H1 (cell line): Measurements from ENCODE around the gene SVIL. TPM values are rescaled to one million over a fixed set of nuclear protein-coding genes. Genes with fewer than 3 reads are reported as not detected.

Experiments
- CTCF ChIA-PET: fragments of 300-600 bp; sonication (Branson Sonifier 250); formaldehyde crosslinking; loops from one replicate; lab custom pipeline; 2021; ENCODE audit not compliant: partially characterized antibody; lab: Charles Lee
- POLR2A ChIA-PET: fragments of 300-600 bp; sonication (Branson Sonifier 250); formaldehyde crosslinking; loops from one replicate; lab custom pipeline; 2021; ENCODE audit warnings: inconsistent platforms; ENCODE audit not compliant: partially characterized antibody; lab: Charles Lee
- DNase-seq, 2 experiments: peaks; one replicate each; pipeline versions ENCODE4 v3.0.0 to v3.0.0-alpha.2; 2010 to 2022; ENCODE audit warnings: low spot score in 2 of 2, low read depth in 1 of 2, mixed read lengths in 1 of 2
- FAIRE-seq: peaks from 2 replicates; lab custom pipeline; 2011; peaks lifted over from hg19 to GRCh38; lab: Jason Lieb, UNC
- H2AFZ ChIP-seq: 2 replicates; pipeline ENCODE4 v1.8.1; 2012; ENCODE audit warnings: low read length, inconsistent platforms
- H2AK5ac ChIP-seq: 2 replicates; pipeline ENCODE4 v1.6.1; 2013; ENCODE audit warnings: low read depth, low read length
- H2BK120ac ChIP-seq: replicated peaks from 2 replicates; pipeline ENCODE3; 2013; ENCODE audit warnings: low read depth, low read length, inconsistent platforms
- H2BK12ac ChIP-seq: 2 replicates; pipeline ENCODE4 v1.6.1; 2013; ENCODE audit warnings: low read depth, low read length
- H2BK15ac ChIP-seq: 2 replicates; pipeline ENCODE4 v1.6.1; 2013; ENCODE audit warnings: low read length
- H2BK20ac ChIP-seq: 2 replicates; pipeline ENCODE4 v1.6.1; 2013; ENCODE audit warnings: low read length
- H2BK5ac ChIP-seq: 2 replicates; pipeline ENCODE4 v1.6.1; 2013; ENCODE audit warnings: low read depth, low read length
- H3K14ac ChIP-seq: 2 replicates; pipeline ENCODE4 v1.6.1; 2013; ENCODE audit warnings: inconsistent platforms; ENCODE audit not compliant: insufficient read length
- H3K18ac ChIP-seq: 2 replicates; pipeline ENCODE4 v1.6.1; 2013; ENCODE audit warnings: low read length; ENCODE audit errors: extremely low read depth
- H3K23ac ChIP-seq: 2 replicates; pipeline ENCODE4 v1.6.1; 2013; ENCODE audit warnings: inconsistent platforms; ENCODE audit not compliant: insufficient read length
- H3K23me2 ChIP-seq: 2 replicates; pipeline ENCODE4 v1.6.1; 2013; ENCODE audit warnings: low read depth, low read length
- H3K27ac ChIP-seq: 2 replicates; pipeline ENCODE4 v1.6.1; 2011; ENCODE audit warnings: low read depth, low read length, inconsistent platforms
- H3K27me3 ChIP-seq, 4 experiments: replicated peaks in 1 of 4; 1 replicate in 1 of 4; 2 replicates in 3 of 4; pipeline versions ENCODE4 v1.6.1 to v1.8.1; 2011 to 2013; ENCODE audit warnings: low read length in 3 of 4, mild to moderate bottlenecking in 3 of 4, inconsistent platforms in 2 of 4, mixed read lengths in 2 of 4, moderate library complexity in 1 of 4; ENCODE audit not compliant: control insufficient read depth in 3 of 4, insufficient read depth in 3 of 4; ENCODE audit errors: extremely low read depth in 1 of 4
- H3K36me3 ChIP-seq, 4 experiments: 2 replicates each; pipeline versions ENCODE4 v1.6.1 to v1.8.1; 2011 to 2013; ENCODE audit warnings: mild to moderate bottlenecking in 4 of 4, low read length in 3 of 4, moderate library complexity in 2 of 4, control low read depth in 1 of 4, inconsistent platforms in 1 of 4; ENCODE audit not compliant: insufficient read depth in 4 of 4, control insufficient read depth in 2 of 4
- H3K4ac ChIP-seq: replicated peaks from 2 replicates; pipeline ENCODE3; 2013; ENCODE audit warnings: low read length, low read depth, mixed read lengths, inconsistent platforms; ENCODE audit not compliant: insufficient read length
- H3K4me1 ChIP-seq, 4 experiments: replicated peaks in 1 of 4; 1 replicate in 1 of 4; 2 replicates in 3 of 4; pipeline versions ENCODE4 v1.6.1 to v1.8.1; 2011 to 2013; ENCODE audit warnings: low read length in 3 of 4, inconsistent platforms in 2 of 4, mixed read lengths in 1 of 4; ENCODE audit not compliant: insufficient read depth in 4 of 4, control insufficient read depth in 3 of 4
- H3K4me2 ChIP-seq, 2 experiments: 2 replicates each; pipeline versions ENCODE4 v1.6.1 to v1.8.1; 2011 to 2013; ENCODE audit warnings: low read depth in 2 of 2, low read length in 2 of 2, control low read depth in 1 of 2, inconsistent platforms in 1 of 2, mild to moderate bottlenecking in 1 of 2; ENCODE audit not compliant: insufficient read depth in 1 of 2
- H3K4me3 ChIP-seq, 4 experiments: fragments of 200-600, 300-600 bp in 1 of 4; sonication (generic), shearing (Covaris generic), sonication (Bioruptor Twin) in 1 of 4; 2 replicates each; pipeline versions ENCODE4 v1.5.1 to v1.8.1; 2011 to 2016; ENCODE audit warnings: low read length in 4 of 4, low read depth in 3 of 4, control low read depth in 2 of 4, inconsistent platforms in 2 of 4, mild to moderate bottlenecking in 2 of 4, mixed read lengths in 1 of 4, moderate library complexity in 1 of 4; ENCODE audit not compliant: insufficient read depth in 2 of 4; ENCODE audit errors: extremely low read depth in 1 of 4
- H3K56ac ChIP-seq: replicated peaks from 2 replicates; pipeline ENCODE3; 2013; ENCODE audit warnings: low read depth, mild to moderate bottlenecking, mixed read lengths, low read length, inconsistent platforms; ENCODE audit not compliant: insufficient read length
- H3K79me1 ChIP-seq: 2 replicates; pipeline ENCODE4 v1.6.1; 2013; ENCODE audit warnings: low read depth, low read length, control low read depth
- H3K79me2 ChIP-seq, 2 experiments: 2 replicates each; pipeline versions ENCODE4 v1.6.1 to v1.8.1; 2012 to 2013; ENCODE audit warnings: low read length in 2 of 2, mild to moderate bottlenecking in 2 of 2, inconsistent platforms in 1 of 2; ENCODE audit not compliant: insufficient read depth in 2 of 2, control insufficient read depth in 1 of 2
- H3K9ac ChIP-seq, 4 experiments: replicated peaks in 1 of 4; 1 replicate in 1 of 4; 2 replicates in 3 of 4; pipeline versions ENCODE4 v1.6.1 to v1.8.1; 2011 to 2013; ENCODE audit warnings: low read depth in 3 of 4, low read length in 3 of 4, control low read depth in 2 of 4, mild to moderate bottlenecking in 2 of 4, moderate library complexity in 2 of 4, inconsistent platforms in 1 of 4; ENCODE audit errors: extremely low read depth in 1 of 4
- H3K9me3 ChIP-seq, 2 experiments: 2 replicates each; pipeline versions ENCODE4 v1.6.1 to v1.8.1; 2012 to 2013; ENCODE audit warnings: mild to moderate bottlenecking in 2 of 2, moderate library complexity in 2 of 2, control low read depth in 1 of 2, inconsistent platforms in 1 of 2, low read depth in 1 of 2, low read length in 1 of 2, mixed read lengths in 1 of 2; ENCODE audit not compliant: insufficient read depth in 2 of 2
- H4K20me1 ChIP-seq, 2 experiments: replicated peaks in 1 of 2; 2 replicates each; pipeline versions ENCODE3 to v1.8.1; 2011 to 2013; ENCODE audit warnings: inconsistent platforms in 2 of 2, low read length in 2 of 2, mild to moderate bottlenecking in 1 of 2; ENCODE audit not compliant: insufficient read depth in 2 of 2, control insufficient read depth in 1 of 2
- H4K5ac ChIP-seq: 2 replicates; pipeline ENCODE4 v1.6.1; 2013; ENCODE audit warnings: low read length, low read depth, mixed read lengths, inconsistent platforms; ENCODE audit not compliant: insufficient read length
- H4K8ac ChIP-seq: 2 replicates; pipeline ENCODE4 v1.8.0; 2013; ENCODE audit warnings: mild to moderate bottlenecking, moderate library complexity, low read length, inconsistent platforms; ENCODE audit not compliant: insufficient read depth; ENCODE audit errors: extremely low read depth
- H4K91ac ChIP-seq: replicated peaks from 2 replicates; pipeline ENCODE3; 2013; ENCODE audit warnings: low read length, mixed read lengths, inconsistent platforms; ENCODE audit not compliant: insufficient read length
- CBX8 ChIP-seq: fragments of 300-800, 300-1000 bp; sonication (generic); IDR thresholded peaks from 2 replicates; pipeline ENCODE4 v1.7.1; 2016; ENCODE audit warnings: low read depth, low read length, borderline replicate concordance
- JUN ChIP-seq: IDR thresholded peaks from 2 replicates; pipeline ENCODE4 v1.6.1; 2011; ENCODE audit warnings: low read depth, mild to moderate bottlenecking, improper control_type of control experiment, low read length
- KDM4A ChIP-seq: IDR thresholded peaks from one replicate; pipeline ENCODE4 v1.7.1; 2012; ENCODE audit warnings: low read depth, mild to moderate bottlenecking, moderate library complexity, low read length, inconsistent platforms; ENCODE audit not compliant: severe bottlenecking
- SAP30 ChIP-seq: fragments of 300-600 bp; sonication (generic); IDR thresholded peaks from 2 replicates; pipeline ENCODE4 v1.7.1; 2012; ENCODE audit warnings: low read length, moderate library complexity, mild to moderate bottlenecking, inconsistent platforms; ENCODE audit not compliant: insufficient read depth, insufficient replicate concordance
- WGBS, 2 experiments: shearing (Covaris generic) in 1 of 2; methylation state at CpG; one replicate each; pipeline versions ENCODE4 v1.1.6 to v1.1.7; 2013 to 2015; ENCODE audit warnings: low lambda C conversion rate in 2 of 2, mixed read lengths in 2 of 2, inconsistent platforms in 1 of 2, low coverage in 1 of 2, missing lambda C conversion rate in 1 of 2; ENCODE audit not compliant: insufficient replicate concordance in 2 of 2, insufficient coverage in 1 of 2, insufficient read length in 1 of 2; ENCODE audit errors: extremely low coverage in 1 of 2, missing lambda C conversion rate in 1 of 2; 5-methylcytosine and 5-hydroxymethylcytosine counted together
- polyA plus RNA-seq, 7 experiments: library from polyadenylated mRNA; depleted of rRNA in 3 of 7; stranded (reverse) in 5 of 7; unstranded in 2 of 7; fragments of >200 nt in 5 of 7; fragments of 200-250 nt in 2 of 7; gene quantifications; 1 replicate in 5 of 7; 2 replicates in 1 of 7; 4 replicates in 1 of 7; pipeline versions ENCODE4 v1.2.1 to v1.2.3, GENCODE V29; 2011 to 2013; ENCODE audit warnings: missing spikeins in 2 of 7, mixed read lengths in 2 of 7
- total RNA-seq: library from RNA; stranded (reverse); fragmentation: NEBNext Ultra II Directional; extraction: Animal tissue kit (Norgen Biotek cat#: 25700); gene quantifications from 2 replicates; pipeline ENCODE4 v1.2.1, GENCODE V29; 2021

Gene SVIL
- total and polyA plus RNA-seq, 2 of the 8 experiments (the other 6 are each of a cell fraction or from before 2014, with no cell fraction given), result 4.7 to 15.4 TPM

GRCh38 chr10:29473087-29473356, 161.7 kb downstream of the SVIL start:
- H3K4ac ChIP-seq, result no peak overlapping the region
- H4K20me1 ChIP-seq, result peaks cover 0 to 3% of the 10 kb centered on the region in 2 experiments
- peaks cover 0 to 6% (median 0%) of the 10 kb centered on the region in 4 experiments; a peak in 1 of 8 replicates for H3K36me3 ChIP-seq
- H3K79me2 ChIP-seq, result no peaks in the 10 kb centered on the region
- H3K23ac ChIP-seq, result no peak overlapping the region
- H2BK15ac ChIP-seq, result no peak overlapping the region
- H3K23me2 ChIP-seq, result no peaks in the 10 kb centered on the region
- WGBS, 2 experiments, result 93% methylated on average over 6 of the region's 6 CpGs; no CpG with 5 or more reads in 1 of the 2 experiments
- DNase-seq (no peak), FAIRE-seq (no peak)
- no peak overlapping the region for H3K18ac ChIP-seq
- H4K91ac ChIP-seq, result no peak overlapping the region
- no peak overlapping the region for H3K4me3 ChIP-seq
- H3K14ac ChIP-seq, result no peak overlapping the region
- no peaks in the 10 kb centered on the region; a peak in 2 of 7 replicates for H3K4me1 ChIP-seq
- no peak overlapping the region for H4K5ac ChIP-seq
- H3K27ac ChIP-seq, result no peak overlapping the region
- H4K8ac ChIP-seq, result 0 out of 2 replicates have a peak overlapping the region, but pooled peaks have one; percentile 18
- no peak overlapping the region for H2BK120ac ChIP-seq
- TF ChIP-seq CBX8, result no peak
- no peak for TF ChIP-seq JUN
- no peak for TF ChIP-seq SAP30
- TF ChIP-seq KDM4A, result no peak
- H3K9ac ChIP-seq, result no peak overlapping the region
- no peak overlapping the region for H2BK12ac ChIP-seq
- H3K4me2 ChIP-seq, result no peak overlapping the region
- H3K9me3 ChIP-seq, result no peaks in the 10 kb centered on the region
- CTCF ChIA-PET, result interaction anchor here (0.7 to 5.3 kb wide), 5 partner anchors 9 to 37 kb away, joined by 3 to 25 read pairs (median 3); no protein-coding TSS in a partner anchor
- no peaks in the 10 kb centered on the region for H3K27me3 ChIP-seq
- no peak overlapping the region for H2AK5ac ChIP-seq
- POLR2A ChIA-PET, result interaction anchor here (1.5 kb wide), 1 partner anchor 24 kb away, joined by 5 read pairs; no protein-coding TSS in a partner anchor
- H2AFZ ChIP-seq, result no peak overlapping the region
- no peak overlapping the region for H2BK5ac ChIP-seq
- H3K79me1 ChIP-seq, result no peaks in the 10 kb centered on the region
- no peak overlapping the region for H3K56ac ChIP-seq
- no peak overlapping the region for H2BK20ac ChIP-seq
